K562 (cell line): ENCODE measurements around the gene ZC3H7B.

ENCODE experiments used
- ATF2 ChIP-seq: sonication (generic); formaldehyde crosslinking; IDR thresholded peaks from 2 replicates; pipeline ENCODE4 v1.8.1; 2022; ENCODE audit warnings: missing genetic modification reagents
- CCAR2 ChIP-seq: fragments of 200-400 bp; formaldehyde crosslinking; IDR thresholded peaks from 2 replicates; pipeline ENCODE4 v1.6.1; 2017; ENCODE audit warnings: mild to moderate bottlenecking, low read depth, low read length

- TF ChIP-seq ATF2, result no peak
- no peak for TF ChIP-seq CCAR2
These were observed 33.4 kb upstream of the ZC3H7B start for GRCh38 chr22:41267958-41268357.
